Activated CD8-positive, alpha-beta memory T cell treated with anti-CD3 and anti-CD28 coated beads for 4 hours (primary cell): ENCODE measurements around the gene RNF222.
"Not testable (repeated sequence)": the region's sequence is repeated elsewhere in the genome, so short reads cannot be mapped to it uniquely, and the experiment has no call there.

Experiments used
- DNase-seq, 2 donors: peaks; one replicate each; pipeline ENCODE4 v3.0.0-alpha.2; 2020; ENCODE audit warnings: low read depth in 2 of 2

Gene RNF222

GRCh38 chr17:8380049-8380448, 17.6 kb downstream of the RNF222 start:
- no peak for DNase-seq

- not testable (repeated sequence) for DNase-seq
Observed at GRCh38 chr17:8378117-8378516, 19.5 kb downstream of the RNF222 start.

- DNase-seq = no peak
Observed at GRCh38 chr17:8377422-8377821, 20.2 kb downstream of the RNF222 start.

- DNase-seq = peak; percentile 80
Observed at GRCh38 chr17:8376271-8377067, 21.2 kb downstream of the RNF222 start, which contains the start of gene KRABD2. Gene KRABD2 (minus strand): TSS chr17:8376704.

GRCh38 chr17:8375738-8376259, 21.8 kb downstream of the RNF222 start:
- no peak for DNase-seq

- DNase-seq = not testable (repeated sequence)
Observed at GRCh38 chr17:8373856-8374255, 23.8 kb downstream of the RNF222 start.

GRCh38 chr17:8372422-8372821, 25.2 kb downstream of the RNF222 start:
- DNase-seq = no peak

GRCh38 chr17:8371786-8372185, 25.8 kb downstream of the RNF222 start:
- DNase-seq = no peak

- no peak for DNase-seq
Observed at GRCh38 chr17:8369944-8370343, 27.7 kb downstream of the RNF222 start.

- DNase-seq = no peak
Observed at GRCh38 chr17:8368193-8368592, 29.4 kb downstream of the RNF222 start.

GRCh38 chr17:8366231-8366630, 31.4 kb downstream of the RNF222 start:
- no peak for DNase-seq

- no peak for DNase-seq
Observed at GRCh38 chr17:8365143-8365542, 32.5 kb downstream of the RNF222 start.

- no peak for DNase-seq
Observed at GRCh38 chr17:8362651-8363332, 34.8 kb downstream of the RNF222 start.

- DNase-seq = no peak
Observed at GRCh38 chr17:8360751-8361150, 36.9 kb downstream of the RNF222 start.

GRCh38 chr17:8360260-8360659, 37.4 kb downstream of the RNF222 start:
- DNase-seq = no peak

- no peak for DNase-seq
Observed at GRCh38 chr17:8359769-8360168, 37.9 kb downstream of the RNF222 start.

GRCh38 chr17:8357910-8358309, 39.7 kb downstream of the RNF222 start:
- no peak for DNase-seq

GRCh38 chr17:8354236-8354635, 43.4 kb downstream of the RNF222 start:
- DNase-seq = no peak

GRCh38 chr17:8353736-8354135, 43.9 kb downstream of the RNF222 start:
- DNase-seq = no peak

GRCh38 chr17:8350339-8350738, 47.3 kb downstream of the RNF222 start:
- no peak for DNase-seq

- not testable (repeated sequence) for DNase-seq
Observed at GRCh38 chr17:8347001-8347400, 50.6 kb downstream of the RNF222 start.

GRCh38 chr17:8345951-8346665, 51.5 kb downstream of the RNF222 start:
- DNase-seq = no peak
